ENCODE measurements around the gene SDK2.

DNA sequence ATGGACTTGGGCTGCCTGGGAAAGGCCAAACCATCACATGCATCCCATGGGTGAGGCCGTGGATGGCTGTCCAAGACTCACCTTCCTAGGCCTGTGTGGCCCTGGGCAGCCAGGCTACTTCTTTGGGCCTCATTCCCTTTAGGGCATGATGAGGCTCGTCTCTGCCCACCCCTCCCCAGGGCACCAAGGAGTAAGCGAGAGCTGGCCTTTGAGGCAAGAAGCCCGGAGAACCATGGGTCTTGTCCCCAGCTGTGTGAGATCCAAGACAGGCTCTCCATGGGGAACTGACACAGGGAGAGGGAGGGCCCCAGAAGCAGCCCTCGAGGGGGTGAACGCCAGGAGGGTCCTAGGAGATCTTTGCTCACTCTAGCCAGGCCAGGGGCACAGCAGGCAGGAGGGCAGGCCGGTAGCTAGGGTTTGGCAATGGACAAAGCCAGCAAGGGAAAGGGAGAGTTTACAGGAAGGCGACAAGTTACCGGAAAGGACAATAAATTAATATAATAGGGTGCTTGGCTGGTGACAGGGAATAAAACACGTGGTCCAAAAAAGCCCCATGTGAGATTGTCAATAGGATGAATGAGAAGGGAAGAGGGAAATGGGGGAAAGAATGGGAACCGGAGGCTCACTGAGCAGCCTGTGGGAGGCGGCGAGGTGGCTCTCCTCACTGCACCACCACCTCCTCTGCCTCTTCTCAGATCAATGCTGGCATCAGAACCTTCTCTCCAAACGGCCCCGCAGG is 119.1 kb downstream of the SDK2 start:
- TF ChIP-seq, protein P1, sequence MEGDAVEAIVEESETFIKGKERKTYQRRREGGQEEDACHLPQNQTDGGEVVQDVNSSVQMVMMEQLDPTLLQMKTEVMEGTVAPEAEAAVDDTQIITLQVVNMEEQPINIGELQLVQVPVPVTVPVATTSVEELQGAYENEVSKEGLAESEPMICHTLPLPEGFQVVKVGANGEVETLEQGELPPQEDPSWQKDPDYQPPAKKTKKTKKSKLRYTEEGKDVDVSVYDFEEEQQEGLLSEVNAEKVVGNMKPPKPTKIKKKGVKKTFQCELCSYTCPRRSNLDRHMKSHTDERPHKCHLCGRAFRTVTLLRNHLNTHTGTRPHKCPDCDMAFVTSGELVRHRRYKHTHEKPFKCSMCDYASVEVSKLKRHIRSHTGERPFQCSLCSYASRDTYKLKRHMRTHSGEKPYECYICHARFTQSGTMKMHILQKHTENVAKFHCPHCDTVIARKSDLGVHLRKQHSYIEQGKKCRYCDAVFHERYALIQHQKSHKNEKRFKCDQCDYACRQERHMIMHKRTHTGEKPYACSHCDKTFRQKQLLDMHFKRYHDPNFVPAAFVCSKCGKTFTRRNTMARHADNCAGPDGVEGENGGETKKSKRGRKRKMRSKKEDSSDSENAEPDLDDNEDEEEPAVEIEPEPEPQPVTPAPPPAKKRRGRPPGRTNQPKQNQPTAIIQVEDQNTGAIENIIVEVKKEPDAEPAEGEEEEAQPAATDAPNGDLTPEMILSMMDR (IDR thresholded peaks at IDR 0.05; ENCODE audit: insufficient read depth, low read depth, low read length) = no peak
- no peak for TF ChIP-seq EZH2 (IDR thresholded peaks at IDR 0.05; ENCODE audit: insufficient read depth, low read length)
